Vagina (tissue), 2 donors: Measurements from ENCODE around the gene SLC9A9. TPM values are rescaled to one million over a fixed set of nuclear protein-coding genes. Genes with fewer than 3 reads are reported as not detected.
"Not testable (repeated sequence)": the region's sequence is repeated elsewhere in the genome, so short reads cannot be mapped to it uniquely, and the experiment has no call there.

Experiments
- DNase-seq, 2 donors: peaks; one replicate each; pipeline ENCODE4 v3.0.0-alpha.2; 2017; ENCODE audit errors: extremely low spot score in 2 of 2
- H3K27ac ChIP-seq: fragments of 200-600 bp; sonication (generic); one replicate; pipeline ENCODE4 v1.5.1; 2019
- H3K27me3 ChIP-seq: fragments of 200-600 bp; sonication (generic); one replicate; pipeline ENCODE4 v1.5.1; 2019
- H3K36me3 ChIP-seq, 2 donors: fragments of 200-600 bp; sonication (generic); one replicate each; pipeline ENCODE4 v1.5.1; 2017 to 2019
- H3K4me1 ChIP-seq: fragments of 200-600 bp; sonication (generic); one replicate; pipeline ENCODE4 v1.5.1; 2019
- H3K4me3 ChIP-seq, 2 donors: fragments of 200-600 bp; sonication (generic); 1 replicate in 1 of 2; 2 replicates in 1 of 2; pipeline ENCODE4 v1.5.1; 2016 to 2019
- H3K9me3 ChIP-seq: fragments of 200-600 bp; sonication (generic); one replicate; pipeline ENCODE4 v1.5.1; 2019
- CTCF ChIP-seq, 3 experiments: fragments of 450-650 bp in 2 of 3; fragments of 200-600 bp in 1 of 3; sonication (generic) in 1 of 3; IDR thresholded peaks; one replicate each; pipeline ENCODE4 v1.5.1; 2017 to 2019; ENCODE audit warnings: antibody characterized with exemption in 3 of 3, mild to moderate bottlenecking in 2 of 3, moderate library complexity in 2 of 3
- POLR2A ChIP-seq, 2 donors: fragments of 450-650 bp; IDR thresholded peaks; one replicate each; pipeline ENCODE4 v1.6.1; 2017; ENCODE audit warnings: antibody characterized with exemption in 2 of 2, mild to moderate bottlenecking in 2 of 2, moderate library complexity in 2 of 2
- POLR2AphosphoS5 ChIP-seq, 2 donors: sonication (generic); formaldehyde crosslinking; IDR thresholded peaks; one replicate each; pipeline ENCODE4 v1.9.0; 2017; ENCODE audit warnings: antibody characterized with exemption in 2 of 2, mild to moderate bottlenecking in 2 of 2, low read depth in 1 of 2; ENCODE audit not compliant: insufficient read depth in 1 of 2
- intact Hi-C: fragments of 100-400 bp; cut with DNase I; formaldehyde crosslinking; loops from one replicate; pipeline ENCODE4 v1.15.1; 2023
- total RNA-seq: library from RNA; depleted of rRNA; stranded (reverse); fragments of >200 nt; gene quantifications from one replicate; pipeline ENCODE4 v1.2.3, GENCODE V29; 2016

Gene SLC9A9
- total RNA-seq, 1 donor from 2014 or later = 30.7 TPM

- no peaks in the 10 kb centered on the region for H3K27me3 ChIP-seq
- no peak for DNase-seq
- no peak overlapping the region for H3K4me3 ChIP-seq
- H3K36me3 ChIP-seq = no peaks in the 10 kb centered on the region
- intact Hi-C loops = no loop called here
- no peaks in the 10 kb centered on the region for H3K9me3 ChIP-seq
- TF ChIP-seq POLR2AphosphoS5 (IDR thresholded peaks at IDR 0.05; ENCODE audit: insufficient read depth in 1 of 2, low read depth in 1 of 2) (no peak), POLR2A (IDR thresholded peaks at IDR 0.05) (no peak), CTCF (IDR thresholded peaks at IDR 0.05) (no peak)
- H3K27ac ChIP-seq = no peak overlapping the region
- H3K4me1 ChIP-seq = peaks cover 29% of the 10 kb centered on the region
Observed at GRCh38 chr3:143529018-143529478, 319.2 kb downstream of the SLC9A9 start.

GRCh38 chr3:143526011-143526545, 322.2 kb downstream of the SLC9A9 start:
- intact Hi-C loops = no loop called here
- Histone ChIP-seq H3K4me3 (no peak overlapping the region), H3K4me1 (peaks cover 27% of the 10 kb centered on the region), H3K36me3 (no peaks in the 10 kb centered on the region), H3K9me3 (no peaks in the 10 kb centered on the region), H3K27me3 (no peaks in the 10 kb centered on the region), H3K27ac (no peak overlapping the region)
- TF ChIP-seq POLR2AphosphoS5 (IDR thresholded peaks at IDR 0.05; ENCODE audit: insufficient read depth in 1 of 2, low read depth in 1 of 2) (no peak), CTCF (IDR thresholded peaks at IDR 0.05) (no peak)
- no peak for DNase-seq

GRCh38 chr3:143525408-143525807, 322.9 kb downstream of the SLC9A9 start:
- peaks cover 20% of the 10 kb centered on the region for H3K4me1 ChIP-seq
- H3K36me3 ChIP-seq = no peaks in the 10 kb centered on the region
- TF ChIP-seq POLR2A (IDR thresholded peaks at IDR 0.05) (no peak), CTCF (IDR thresholded peaks at IDR 0.05) (no peak), POLR2AphosphoS5 (IDR thresholded peaks at IDR 0.05; ENCODE audit: insufficient read depth in 1 of 2, low read depth in 1 of 2) (no peak)
- no peaks in the 10 kb centered on the region for H3K27me3 ChIP-seq
- DNase-seq = no peak
- no peaks in the 10 kb centered on the region for H3K9me3 ChIP-seq
- no peak overlapping the region for H3K27ac ChIP-seq
- intact Hi-C loops = no loop called here
- no peak overlapping the region for H3K4me3 ChIP-seq

GRCh38 chr3:143521803-143522202, 326.5 kb downstream of the SLC9A9 start:
- no peak for DNase-seq
- no peaks in the 10 kb centered on the region for H3K27me3 ChIP-seq
- no peaks in the 10 kb centered on the region for H3K9me3 ChIP-seq
- H3K27ac ChIP-seq = no peak overlapping the region
- no peaks in the 10 kb centered on the region for H3K36me3 ChIP-seq
- TF ChIP-seq POLR2AphosphoS5 (IDR thresholded peaks at IDR 0.05; ENCODE audit: insufficient read depth in 1 of 2, low read depth in 1 of 2) = no peak
- TF ChIP-seq POLR2A (IDR thresholded peaks at IDR 0.05) = no peak
- no peak for TF ChIP-seq CTCF (IDR thresholded peaks at IDR 0.05)
- intact Hi-C loops = no loop called here
- no peaks in the 10 kb centered on the region for H3K4me1 ChIP-seq
- H3K4me3 ChIP-seq = no peak overlapping the region

GRCh38 chr3:143517131-143517530, 331.1 kb downstream of the SLC9A9 start:
- H3K27me3 ChIP-seq, intact Hi-C loops, H3K4me3 ChIP-seq, H3K4me1 ChIP-seq, DNase-seq, H3K9me3 ChIP-seq, H3K36me3 ChIP-seq, H3K27ac ChIP-seq: not testable (repeated sequence)
